Liver (tissue), 3 donors: Measurements from ENCODE around the gene PARP16.

ENCODE experiments used
- CTCF ChIP-seq: fragments of 150-350 bp; IDR thresholded peaks from 2 replicates; pipeline ENCODE4 v1.5.1; 2017; ENCODE audit warnings: improper control_type of control experiment, low read depth, low read length; ENCODE audit not compliant: missing input control
- GABPA ChIP-seq, 2 donors: IDR thresholded peaks in 1 of 2; conservative IDR thresholded peaks in 1 of 2; 2 replicates each; pipeline ENCODE4 v1.6.1; 2016; ENCODE audit warnings: antibody characterized with exemption in 2 of 2, mild to moderate bottlenecking in 1 of 2, moderate library complexity in 1 of 2
- REST ChIP-seq: IDR thresholded peaks from 2 replicates; pipeline ENCODE4 v1.6.1; 2016; ENCODE audit warnings: antibody characterized with exemption, mild to moderate bottlenecking
- donor health status: healthy.
- donor health status: healthy.

GRCh38 chr15:65309882-65310418, 23.3 kb upstream of the PARP16 start:
- TF ChIP-seq CTCF (no peak), GABPA (IDR thresholded peaks at IDR 0.05 in 1 of 2, conservative IDR thresholded peaks at IDR 0.05 in 1 of 2) (no peak), REST (no peak)
